ENCODE measurements around the gene RASEF.
"Not testable (repeated sequence)": the region's sequence is repeated elsewhere in the genome, so short reads cannot be mapped to it uniquely, and the experiment has no call there.

The RASEF gene

GRCh38 chr9:83072498-83072897 is 9.6 kb upstream of the RASEF start:
- not testable (repeated sequence) for H3K9me2 ChIP-seq (replicated peaks; ENCODE audit: low read depth, low read length); H3K4me3 ChIP-seq (ENCODE audit: low read length, poor library complexity, severe bottlenecking); H2AFZ ChIP-seq (ENCODE audit: low read length); H3K27me3 ChIP-seq (ENCODE audit: insufficient read depth, low read length, poor library complexity, severe bottlenecking); H3K79me2 ChIP-seq (ENCODE audit: insufficient read depth, low read length); H3K9me3 ChIP-seq (ENCODE audit: insufficient read depth, low read depth, low read length); H3K9ac ChIP-seq (ENCODE audit: low read depth, low read length, poor library complexity, severe bottlenecking); H3F3A ChIP-seq (ENCODE audit: low read depth); H4K20me1 ChIP-seq (ENCODE audit: insufficient read depth, low read length, poor library complexity, severe bottlenecking); H3K4me2 ChIP-seq (ENCODE audit: low read depth, low read length, poor library complexity, severe bottlenecking); H3K4me1 ChIP-seq (ENCODE audit: insufficient read depth, low read length, poor library complexity, severe bottlenecking); H3K36me3 ChIP-seq (ENCODE audit: insufficient read depth, low read length)

GRCh38 chr9:83071626-83072025 is 8.7 kb upstream of the RASEF start:
- H3K4me1 ChIP-seq (ENCODE audit: insufficient read depth, low read length, poor library complexity, severe bottlenecking) = no peaks in the 10 kb centered on the region
- H4K20me1 ChIP-seq (ENCODE audit: insufficient read depth, low read length, poor library complexity, severe bottlenecking) = no peaks in the 10 kb centered on the region
- H3K9me3 ChIP-seq (ENCODE audit: insufficient read depth, low read depth, low read length) = no peaks in the 10 kb centered on the region
- H3F3A ChIP-seq (ENCODE audit: low read depth) = no peaks in the 10 kb centered on the region
- H3K4me2 ChIP-seq (ENCODE audit: low read depth, low read length, poor library complexity, severe bottlenecking) = no peak overlapping the region
- H3K36me3 ChIP-seq (ENCODE audit: insufficient read depth, low read length) = no peaks in the 10 kb centered on the region
- H3K79me2 ChIP-seq (ENCODE audit: insufficient read depth, low read length) = no peaks in the 10 kb centered on the region
- no peak overlapping the region for H2AFZ ChIP-seq (ENCODE audit: low read length)
- H3K9me2 ChIP-seq (replicated peaks; ENCODE audit: low read depth, low read length) = no peaks in the 10 kb centered on the region
- TF ChIP-seq EZH2phosphoT487 (IDR thresholded peaks at IDR 0.05; ENCODE audit: borderline replicate concordance) (no peak), CTCF (conservative IDR thresholded peaks at IDR 0.05; ENCODE audit: low read length) (no peak)
- no peak overlapping the region for H3K4me3 ChIP-seq (ENCODE audit: low read length, poor library complexity, severe bottlenecking)
- H3K9ac ChIP-seq (ENCODE audit: low read depth, low read length, poor library complexity, severe bottlenecking) = no peak overlapping the region
- no peaks in the 10 kb centered on the region for H3K27me3 ChIP-seq (ENCODE audit: insufficient read depth, low read length, poor library complexity, severe bottlenecking)

GRCh38 chr9:83070261-83070660 is 7.3 kb upstream of the RASEF start:
- Histone ChIP-seq H3K4me2 (ENCODE audit: low read depth, low read length, poor library complexity, severe bottlenecking) (no peak overlapping the region), H3K36me3 (ENCODE audit: insufficient read depth, low read length) (no peaks in the 10 kb centered on the region), H4K20me1 (ENCODE audit: insufficient read depth, low read length, poor library complexity, severe bottlenecking) (no peaks in the 10 kb centered on the region), H3K9me2 (replicated peaks; ENCODE audit: low read depth, low read length) (no peaks in the 10 kb centered on the region), H2AFZ (ENCODE audit: low read length) (no peak overlapping the region), H3K27me3 (ENCODE audit: insufficient read depth, low read length, poor library complexity, severe bottlenecking) (no peaks in the 10 kb centered on the region), H3K9ac (ENCODE audit: low read depth, low read length, poor library complexity, severe bottlenecking) (no peak overlapping the region), H3K9me3 (ENCODE audit: insufficient read depth, low read depth, low read length) (no peaks in the 10 kb centered on the region), H3K4me1 (ENCODE audit: insufficient read depth, low read length, poor library complexity, severe bottlenecking) (no peaks in the 10 kb centered on the region), H3K4me3 (ENCODE audit: low read length, poor library complexity, severe bottlenecking) (no peak overlapping the region), H3F3A (ENCODE audit: low read depth) (no peaks in the 10 kb centered on the region), H3K79me2 (ENCODE audit: insufficient read depth, low read length) (no peaks in the 10 kb centered on the region)
- TF ChIP-seq CTCF (conservative IDR thresholded peaks at IDR 0.05; ENCODE audit: low read length) (no peak), EZH2phosphoT487 (IDR thresholded peaks at IDR 0.05; ENCODE audit: borderline replicate concordance) (no peak)

- no peaks in the 10 kb centered on the region for H3K9me3 ChIP-seq (ENCODE audit: insufficient read depth, low read depth, low read length)
- no peaks in the 10 kb centered on the region for H3K4me1 ChIP-seq (ENCODE audit: insufficient read depth, low read length, poor library complexity, severe bottlenecking)
- no peaks in the 10 kb centered on the region for H3K79me2 ChIP-seq (ENCODE audit: insufficient read depth, low read length)
- no peak for TF ChIP-seq EZH2phosphoT487 (IDR thresholded peaks at IDR 0.05; ENCODE audit: borderline replicate concordance)
- TF ChIP-seq CTCF (conservative IDR thresholded peaks at IDR 0.05; ENCODE audit: low read length) = no peak
- no peak overlapping the region for H3K4me3 ChIP-seq (ENCODE audit: low read length, poor library complexity, severe bottlenecking)
- H3K4me2 ChIP-seq (ENCODE audit: low read depth, low read length, poor library complexity, severe bottlenecking) = no peak overlapping the region
- H3K9ac ChIP-seq (ENCODE audit: low read depth, low read length, poor library complexity, severe bottlenecking) = no peak overlapping the region
- H3K27me3 ChIP-seq (ENCODE audit: insufficient read depth, low read length, poor library complexity, severe bottlenecking) = no peaks in the 10 kb centered on the region
- no peaks in the 10 kb centered on the region for H4K20me1 ChIP-seq (ENCODE audit: insufficient read depth, low read length, poor library complexity, severe bottlenecking)
- H3K36me3 ChIP-seq (ENCODE audit: insufficient read depth, low read length) = no peaks in the 10 kb centered on the region
- H2AFZ ChIP-seq (ENCODE audit: low read length) = no peak overlapping the region
- no peaks in the 10 kb centered on the region for H3K9me2 ChIP-seq (replicated peaks; ENCODE audit: low read depth, low read length)
- H3F3A ChIP-seq (ENCODE audit: low read depth) = no peaks in the 10 kb centered on the region
Observed at GRCh38 chr9:83069651-83070050, 6.7 kb upstream of the RASEF start.

Measured in Loucy (cell line).